Endothelial cell of hepatic sinusoid (primary cell): Measurements from ENCODE around the gene PAPPA.

Experiments used
- in situ Hi-C: cut with HindIII; loops from 2 replicates; pipeline ENCODE4 v1.10.0; 2017; ENCODE audit warnings: low sequenced_read_pairs

Gene PAPPA

DNA sequence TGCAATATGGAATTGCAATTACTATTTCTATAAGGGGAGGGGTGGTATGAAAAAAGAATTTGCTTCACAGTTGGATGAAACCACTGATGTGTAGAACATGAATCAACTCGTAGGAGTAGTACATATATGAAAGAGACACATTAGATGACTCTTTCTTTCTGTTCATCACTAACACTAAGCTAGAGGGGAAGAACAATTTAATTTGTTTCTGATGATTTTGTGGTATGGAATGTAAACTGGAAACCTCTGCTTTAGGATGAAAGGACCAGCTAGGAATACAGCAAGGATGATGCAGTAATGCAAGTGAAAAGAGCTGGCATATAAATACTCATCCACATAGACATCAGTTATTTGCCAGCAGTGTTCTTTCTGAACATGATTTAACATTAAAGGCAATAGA lies 113.4 kb downstream of the PAPPA start:
- in situ Hi-C loops = no loop called here

DNA sequence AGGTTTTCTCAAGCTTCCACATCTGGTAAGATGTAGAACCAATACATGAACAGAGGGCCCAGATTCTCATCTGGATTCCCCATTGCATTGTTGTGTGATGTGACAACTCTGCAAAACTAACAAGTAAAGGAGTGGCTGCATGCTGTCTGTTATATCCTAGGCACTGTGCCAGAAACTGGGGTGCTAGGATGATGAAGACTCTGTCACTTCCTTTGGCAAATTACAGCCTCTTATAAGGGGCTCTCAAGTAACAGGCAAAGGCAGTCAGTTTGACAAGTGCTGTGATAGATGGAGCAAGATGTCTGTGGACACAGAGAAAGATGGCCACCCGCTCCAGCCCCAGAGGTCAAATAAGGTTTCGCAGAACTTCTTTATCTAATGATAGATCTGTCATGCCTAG lies 115.7 kb downstream of the PAPPA start:
- in situ Hi-C loops = no loop called here

DNA sequence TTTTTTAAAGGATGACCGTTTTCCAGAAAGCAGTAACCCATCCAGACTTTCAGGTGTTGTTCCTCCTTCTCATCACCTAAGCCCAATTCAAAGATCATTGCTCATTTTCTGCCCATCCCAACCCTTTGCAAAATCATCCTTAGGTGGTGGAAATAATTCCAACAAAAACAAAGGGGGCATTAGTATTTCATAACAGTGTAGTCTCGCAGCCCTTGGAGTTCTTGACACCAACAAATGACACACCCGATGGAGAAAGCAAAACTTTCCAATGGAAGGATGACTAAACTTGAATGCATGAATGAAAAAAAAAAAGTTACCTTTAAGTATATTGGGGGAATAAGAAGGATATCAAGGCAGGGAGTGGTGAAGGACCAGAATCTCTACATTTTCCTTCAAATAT lies 117.0 kb downstream of the PAPPA start:
- in situ Hi-C loops = no loop called here

DNA sequence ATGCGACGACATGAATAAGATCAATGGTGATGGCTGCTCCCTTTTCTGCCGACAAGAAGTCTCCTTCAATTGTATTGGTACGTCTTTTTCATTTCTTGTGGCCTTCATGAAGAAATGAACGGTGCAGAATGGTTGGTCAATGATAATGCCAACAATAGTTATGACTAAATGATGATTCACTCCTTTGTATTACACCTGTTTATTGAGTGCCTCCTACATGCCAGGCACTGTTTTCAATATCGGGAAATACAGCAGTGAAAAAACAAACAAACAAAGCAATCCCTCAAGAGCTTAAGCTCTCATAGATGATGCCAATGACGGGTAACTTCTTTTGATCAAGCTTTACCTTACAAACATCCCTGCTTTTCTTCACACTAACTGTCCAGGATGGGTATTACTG lies 117.7 kb downstream of the PAPPA start:
- in situ Hi-C loops = no loop called here

DNA sequence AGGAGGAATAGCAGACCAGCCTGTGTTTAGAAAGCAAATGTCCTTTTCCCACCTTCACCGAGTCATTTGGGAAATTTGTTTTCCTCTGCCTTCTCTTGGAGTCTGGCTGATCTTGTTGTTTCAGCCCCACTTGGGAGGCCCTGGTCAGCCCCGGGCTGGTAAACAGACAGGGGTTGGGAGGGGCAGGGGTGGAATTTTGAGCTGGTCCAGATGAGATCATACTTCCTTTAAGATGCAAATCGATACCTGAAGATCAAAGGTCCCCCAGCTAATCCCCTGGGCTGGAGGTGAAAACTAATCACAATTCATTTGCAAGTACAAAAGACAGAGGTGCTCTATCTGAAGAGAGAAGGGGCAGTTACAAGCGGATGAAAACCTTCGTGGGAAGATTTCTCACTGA lies 118.4 kb downstream of the PAPPA start:
- in situ Hi-C loops = no loop called here

DNA sequence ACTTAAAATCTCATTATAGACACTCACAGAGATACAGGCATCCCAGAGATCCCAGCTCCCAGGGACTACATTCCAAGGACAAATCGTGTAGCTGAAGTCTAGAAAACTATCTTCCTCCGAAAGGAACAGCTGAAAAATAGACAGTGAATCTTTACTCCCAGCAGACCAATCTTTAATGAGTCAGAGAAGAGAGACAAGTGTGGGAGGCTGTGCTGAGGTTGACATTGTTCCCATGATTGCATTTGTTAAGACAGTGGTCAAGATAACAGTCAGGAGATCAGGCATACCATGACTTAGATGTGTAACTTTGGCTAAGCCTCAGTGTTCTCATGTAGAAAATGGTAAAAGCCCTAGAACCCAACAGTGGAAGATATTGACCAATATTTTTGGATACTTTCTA lies 120.7 kb downstream of the PAPPA start:
- in situ Hi-C loops = no loop called here

DNA sequence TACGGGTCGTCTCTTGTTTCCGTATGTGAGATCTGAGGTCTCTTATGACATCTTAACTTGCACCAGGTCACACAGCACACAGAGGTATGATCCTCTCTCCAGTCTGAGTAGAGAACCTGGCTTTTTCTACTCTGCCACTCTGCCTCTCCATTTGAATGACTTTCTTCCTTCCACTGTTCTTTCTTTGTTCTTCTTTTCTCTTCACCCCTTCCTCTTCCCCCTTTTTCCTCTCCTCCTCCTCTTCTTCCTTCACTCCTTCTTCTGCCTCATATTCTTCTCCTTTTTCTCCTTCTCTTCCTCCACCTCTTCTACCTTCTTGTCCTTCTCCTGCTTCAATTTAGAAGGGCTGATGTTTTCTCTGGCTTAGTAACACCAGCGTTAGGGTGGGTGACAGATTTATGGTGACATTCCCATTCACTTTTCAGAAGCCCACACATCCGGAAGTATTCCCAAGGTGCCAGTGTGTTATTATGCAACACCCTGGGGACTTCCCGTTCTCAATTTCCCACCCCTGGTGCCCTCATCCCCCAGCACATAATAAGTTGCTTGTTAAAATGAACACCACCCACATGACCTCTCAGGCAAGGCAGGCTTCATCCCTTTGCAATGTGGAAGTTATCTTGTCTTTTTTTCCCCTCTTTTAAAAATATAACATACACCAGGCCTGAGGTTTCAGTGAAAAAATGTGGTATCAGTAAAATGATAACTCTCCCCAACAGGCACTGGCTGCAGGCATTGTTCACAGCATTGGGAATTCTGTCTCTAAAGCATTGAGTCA lies 122.0 kb downstream of the PAPPA start:
- in situ Hi-C loops = no loop called here

DNA sequence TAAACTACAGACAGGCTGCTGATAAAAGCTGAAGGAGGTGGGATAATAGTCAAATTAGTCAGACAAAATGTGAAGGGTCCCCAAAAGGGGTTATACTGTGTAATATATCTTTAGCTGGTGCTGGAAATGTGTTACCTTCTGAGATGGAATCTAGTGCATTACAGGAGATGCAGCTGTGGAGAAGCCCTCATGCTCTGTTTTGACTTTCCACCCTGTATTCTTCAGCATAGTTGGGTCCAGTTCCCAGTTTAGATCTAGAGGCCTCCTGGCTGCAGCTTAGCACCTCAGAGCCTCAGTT lies 122.6 kb downstream of the PAPPA start:
- in situ Hi-C loops = no loop called here

DNA sequence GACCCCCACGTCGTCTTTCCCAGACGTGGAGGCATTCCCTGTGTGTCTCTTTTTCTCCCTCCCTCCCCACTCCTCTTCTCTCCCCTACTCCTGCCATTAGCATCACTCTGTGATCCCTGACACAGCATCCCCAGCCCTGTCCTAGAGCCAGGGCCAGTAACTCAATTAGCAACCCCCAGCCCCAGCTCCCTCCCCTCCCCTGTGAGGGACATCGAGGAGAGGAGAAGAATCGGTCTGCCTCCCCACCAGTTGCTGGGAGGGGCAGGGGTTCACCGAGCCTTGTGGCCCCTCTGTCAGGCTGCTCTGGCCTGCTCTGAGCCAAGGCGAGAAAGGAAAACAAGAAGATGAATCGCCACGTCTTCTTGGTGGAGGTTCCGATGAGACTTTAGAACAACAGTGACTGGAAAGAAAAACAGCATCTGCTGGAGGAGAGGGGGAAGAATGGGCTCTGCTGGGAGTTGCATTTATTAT lies 123.1 kb downstream of the PAPPA start:
- in situ Hi-C loops = no loop called here

DNA sequence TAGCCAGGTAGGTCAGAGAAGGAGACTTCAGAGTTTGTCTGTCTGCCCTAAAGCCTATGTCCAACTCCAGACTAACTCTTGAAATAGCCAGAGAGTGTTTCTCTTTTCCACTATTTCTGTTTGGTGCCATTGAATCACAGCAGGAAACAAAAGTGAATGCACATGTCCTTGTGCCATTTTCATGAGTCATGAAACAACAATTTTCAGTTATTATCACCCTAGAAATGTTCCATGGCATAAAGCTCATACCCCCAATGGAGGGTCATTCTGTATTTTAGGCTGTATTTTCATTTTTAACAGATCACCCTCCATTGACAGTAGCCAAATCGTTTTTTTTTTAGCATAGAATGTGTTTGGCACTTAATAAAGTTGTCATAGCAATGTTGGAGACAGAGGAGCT lies 124.7 kb downstream of the PAPPA start:
- in situ Hi-C loops = no loop called here

DNA sequence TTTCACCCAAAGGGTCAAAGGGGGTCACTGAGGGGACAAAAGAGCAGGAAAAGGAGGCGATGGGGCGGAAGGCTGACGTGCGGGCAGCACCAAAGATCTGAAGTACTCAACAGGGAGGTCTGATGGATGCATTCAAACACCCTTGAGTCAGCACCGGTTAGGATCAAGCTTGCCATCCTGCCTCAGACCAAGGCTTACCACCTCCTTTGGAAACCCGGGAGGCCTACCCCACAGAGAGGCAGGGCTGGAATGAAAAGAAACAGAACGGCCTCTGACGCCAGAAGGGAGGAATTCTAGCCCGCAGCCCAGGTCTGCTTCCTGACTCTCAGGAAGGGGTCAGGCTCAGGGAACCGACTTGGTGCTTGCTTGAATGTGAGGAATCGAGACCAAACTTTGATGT lies 125.6 kb downstream of the PAPPA start:
- in situ Hi-C loops = no loop called here

DNA sequence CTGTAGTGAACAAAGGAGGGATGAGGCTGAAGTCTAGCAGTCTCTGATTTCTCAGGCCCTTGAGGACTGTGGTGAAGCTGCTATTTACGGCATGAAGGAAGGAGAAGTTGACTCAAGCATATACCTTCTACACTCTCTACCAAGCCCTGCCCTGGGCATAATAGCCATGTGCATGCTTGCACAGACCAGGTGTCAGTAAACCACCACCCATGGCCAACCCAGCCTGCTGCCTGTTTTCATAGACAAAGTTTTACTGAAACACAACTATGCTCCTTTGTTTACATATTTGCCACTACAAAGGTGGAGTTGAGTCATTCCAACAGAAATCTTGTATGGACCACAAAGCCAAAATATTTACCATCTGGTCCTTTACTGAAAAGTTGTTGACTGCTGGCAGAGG lies 126.9 kb downstream of the PAPPA start:
- in situ Hi-C loops = no loop called here

DNA sequence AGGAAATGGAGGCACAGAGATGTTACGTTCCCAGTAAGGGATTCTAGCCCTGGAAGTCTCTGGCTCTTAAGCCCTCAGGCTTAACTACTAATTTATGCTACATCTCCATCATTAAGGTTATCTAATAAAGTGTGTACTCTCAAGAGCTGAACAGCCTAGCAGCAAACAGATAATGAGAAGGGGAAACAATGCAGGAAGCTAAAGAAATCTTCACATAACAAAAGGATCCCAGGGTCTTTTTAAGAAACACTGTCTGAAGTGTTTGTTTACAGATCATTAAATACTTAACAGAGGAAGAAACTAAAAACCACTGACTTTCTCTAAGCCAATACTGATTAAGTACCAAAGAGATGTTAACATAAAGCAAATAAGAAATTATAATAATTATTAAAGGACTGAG lies 129.0 kb downstream of the PAPPA start:
- in situ Hi-C loops = no loop called here

DNA sequence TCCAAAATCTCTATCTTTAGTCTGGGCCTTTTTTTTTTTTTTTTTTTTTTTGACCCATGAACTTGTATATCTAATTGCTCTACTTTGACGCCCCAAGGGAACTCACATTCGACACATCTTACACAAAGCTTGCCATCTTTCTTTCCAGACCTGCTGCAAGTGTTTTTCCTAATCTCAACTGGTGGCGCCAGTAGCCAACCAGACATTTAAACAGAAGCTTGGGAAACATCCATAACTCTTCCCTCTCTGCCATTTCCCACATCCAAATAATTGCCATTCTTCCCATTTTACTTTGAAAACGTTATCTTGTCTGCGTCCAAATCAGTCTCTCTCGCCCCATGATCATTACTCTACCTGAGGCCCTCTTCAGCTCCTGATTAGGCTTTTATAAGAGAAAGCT lies 130.9 kb downstream of the PAPPA start:
- in situ Hi-C loops = no loop called here

DNA sequence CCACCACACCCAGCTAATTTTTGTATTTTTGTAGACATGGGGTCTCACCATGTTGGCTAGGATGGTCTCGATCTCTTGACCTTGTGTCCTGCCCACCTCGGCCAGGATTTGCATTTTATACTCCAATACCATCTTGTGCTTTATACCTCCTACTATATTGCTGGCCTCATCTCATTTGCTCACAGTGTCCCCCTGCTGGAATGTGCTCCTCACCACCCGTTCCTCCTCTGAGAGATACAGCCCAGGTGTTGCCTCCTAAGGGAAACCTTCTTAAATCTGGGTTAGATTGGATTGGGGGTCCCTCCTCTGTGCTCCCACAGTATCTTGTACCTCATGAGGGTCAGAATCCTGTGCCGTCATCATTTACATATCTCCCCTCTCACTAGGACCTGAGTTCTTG lies 131.7 kb downstream of the PAPPA start:
- in situ Hi-C loops = no loop called here

DNA sequence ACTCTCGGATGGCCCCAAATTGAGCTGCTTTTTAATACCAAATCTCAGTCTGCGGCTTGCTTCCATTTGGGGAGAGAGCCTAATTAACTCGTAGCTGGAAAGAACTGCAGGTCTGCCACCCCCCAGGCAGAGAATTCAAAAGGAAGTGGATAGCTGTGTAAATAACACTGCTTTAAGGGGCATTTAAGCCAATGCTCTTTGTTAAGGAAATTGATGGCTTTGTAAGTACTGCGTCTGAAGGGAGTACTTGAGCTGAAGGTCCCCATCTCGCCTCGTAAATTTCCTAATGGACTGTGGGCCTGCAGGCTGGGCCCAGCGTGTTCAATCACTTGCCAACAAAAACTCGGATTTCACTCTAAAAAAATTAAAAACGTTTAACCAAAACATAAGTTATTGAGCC lies 132.7 kb downstream of the PAPPA start:
- in situ Hi-C loops = no loop called here

DNA sequence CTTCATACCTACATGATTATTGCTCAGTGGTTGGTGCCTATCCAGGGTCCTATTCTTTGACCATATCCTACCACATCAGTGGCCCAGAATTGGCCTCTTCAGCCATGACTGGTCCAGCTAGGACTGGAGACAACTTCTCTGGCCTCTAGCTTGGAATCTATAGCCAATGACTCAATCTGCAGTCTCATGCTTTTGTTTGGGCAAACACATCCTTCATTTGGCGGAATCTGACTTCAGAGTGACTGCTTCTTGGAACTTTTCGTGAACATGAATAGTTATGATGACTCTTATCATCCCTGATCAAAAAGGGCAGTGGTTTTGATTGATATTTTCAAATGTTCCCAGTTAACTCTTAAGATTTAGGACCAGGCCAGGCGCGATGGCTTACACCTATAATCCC lies 134.1 kb downstream of the PAPPA start:
- in situ Hi-C loops = no loop called here

DNA sequence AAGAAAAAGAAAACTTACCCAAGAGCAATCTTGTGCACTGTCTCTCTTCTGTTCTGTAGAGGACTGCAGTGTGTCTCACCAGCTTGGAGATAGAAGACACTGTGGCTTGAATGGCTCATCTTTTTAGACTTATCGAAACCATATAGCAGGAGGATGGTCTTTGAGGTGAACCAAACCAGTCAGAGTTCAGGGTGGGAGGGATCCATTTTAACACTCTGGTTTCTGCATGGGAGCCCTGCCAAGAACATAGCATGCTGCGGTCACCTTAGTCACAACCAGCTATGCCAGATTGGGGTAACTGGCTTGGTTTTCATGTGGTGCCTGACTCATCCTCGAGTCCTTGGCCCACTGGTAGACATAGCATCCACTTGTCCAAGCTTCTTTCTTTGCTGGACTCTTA lies 135.1 kb downstream of the PAPPA start:
- in situ Hi-C loops = no loop called here

DNA sequence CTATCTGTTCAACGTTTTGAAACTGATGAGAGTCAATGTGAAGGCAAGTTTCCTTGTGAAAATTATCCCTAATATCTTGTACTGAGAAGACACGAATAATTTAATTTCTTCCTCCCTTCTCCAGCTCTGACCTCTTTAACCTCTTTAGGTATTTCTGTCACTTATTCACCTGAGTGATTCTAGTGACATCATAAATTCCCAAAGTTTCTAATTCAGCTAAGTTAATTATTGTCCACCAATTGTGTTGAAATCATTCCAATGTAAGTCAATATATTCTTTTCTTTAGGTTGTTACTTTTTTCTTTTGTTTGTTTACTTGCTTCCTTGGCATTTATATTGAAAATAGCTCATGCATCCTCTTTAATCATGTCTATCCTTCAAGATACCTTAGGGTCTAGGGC lies 143.8 kb downstream of the PAPPA start:
- in situ Hi-C loops = no loop called here

DNA sequence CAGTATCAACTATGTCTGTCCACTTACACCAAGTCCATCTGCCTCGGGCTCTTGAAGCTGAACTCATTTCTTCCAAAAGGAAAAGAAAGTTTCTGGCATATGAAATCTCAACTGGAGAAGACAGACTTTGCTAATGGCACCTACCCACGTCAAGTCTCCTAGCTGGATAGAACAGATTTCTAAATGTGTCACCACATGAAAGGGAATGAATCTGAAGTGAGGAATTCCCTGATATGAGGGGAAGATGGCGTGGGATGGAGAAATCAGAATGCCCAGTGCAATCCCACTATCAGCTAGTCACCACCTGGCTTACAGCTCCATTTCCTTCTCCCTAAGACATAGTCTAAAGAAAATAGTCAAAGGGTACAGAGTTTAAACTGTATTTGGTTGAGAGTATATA lies 144.7 kb downstream of the PAPPA start:
- in situ Hi-C loops = no loop called here

DNA sequence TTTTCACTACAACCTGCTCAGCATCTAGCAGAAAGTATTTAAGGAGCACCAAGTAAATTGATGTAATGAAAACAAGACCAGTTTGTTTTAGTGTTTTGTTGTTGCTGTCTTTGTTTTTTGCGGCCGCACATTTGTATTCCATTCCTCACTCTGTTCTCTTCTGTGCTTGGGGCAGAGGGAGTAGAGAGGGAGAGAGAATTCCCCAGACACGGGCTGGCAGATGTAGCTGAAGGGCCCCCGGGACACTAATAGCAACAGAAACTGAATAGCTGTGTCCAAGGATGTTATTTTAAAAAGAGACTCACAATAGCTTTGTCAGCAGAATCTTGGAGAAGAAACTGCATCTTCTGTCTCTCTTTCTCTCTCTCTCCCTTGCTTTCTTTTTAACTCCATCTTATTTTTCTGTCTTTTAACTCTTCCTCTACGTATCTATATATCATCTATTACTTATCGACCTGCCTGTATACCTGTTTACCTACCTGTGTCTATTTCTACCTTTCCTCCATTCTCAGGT lies 145.3 kb downstream of the PAPPA start:
- in situ Hi-C loops = no loop called here

DNA sequence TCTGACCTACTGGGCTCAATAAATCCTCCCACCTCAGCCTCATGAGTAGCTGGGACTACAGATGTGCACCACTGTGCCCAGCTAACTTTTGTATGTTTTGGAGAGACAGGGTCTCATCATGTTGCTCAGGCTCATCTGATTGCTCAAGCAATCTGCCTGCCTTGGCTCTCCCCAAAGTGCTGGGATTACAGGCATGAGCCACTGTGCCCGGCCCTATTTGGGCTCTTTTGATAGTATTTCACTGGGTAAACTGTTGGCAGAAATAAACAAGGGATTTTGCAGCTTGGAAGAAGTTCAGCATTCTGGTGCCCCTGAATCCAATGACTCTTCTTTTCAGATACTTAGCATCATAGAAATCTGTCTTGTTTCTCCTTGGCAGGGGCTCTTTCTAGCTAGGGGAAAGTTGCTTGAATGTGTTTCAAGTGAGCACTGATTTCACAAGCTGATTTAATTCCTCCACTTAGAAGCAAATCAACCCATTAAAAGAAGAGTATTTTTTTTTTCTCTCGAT lies 146.8 kb downstream of the PAPPA start:
- in situ Hi-C loops = no loop called here

DNA sequence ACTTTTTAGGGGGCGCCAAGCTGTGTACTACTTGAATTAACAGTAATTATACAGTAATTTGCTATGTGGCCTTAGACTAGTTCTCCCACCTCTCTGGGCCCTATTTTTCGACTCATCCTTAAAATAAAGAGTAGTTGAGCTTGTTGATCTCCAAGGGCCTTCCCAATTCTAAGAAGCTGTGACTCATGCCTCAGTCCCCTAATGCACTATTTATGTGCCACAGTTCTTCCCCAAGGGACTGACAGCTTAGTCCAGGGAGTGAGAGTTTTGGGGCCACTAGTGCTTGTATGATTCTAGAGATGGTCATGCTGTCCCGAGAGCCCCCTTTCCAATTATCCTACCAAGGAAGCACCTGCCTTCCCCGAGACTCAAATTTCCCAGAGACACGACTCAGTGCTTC lies 149.7 kb downstream of the PAPPA start:
- in situ Hi-C loops = no loop called here
